H1 (cell line): ENCODE data around the gene IL18RAP.

Experiments
- BRCA1 ChIP-seq: IDR thresholded peaks from 2 replicates; pipeline ENCODE4 v1.6.1; 2012; ENCODE audit warnings: low read depth, low read length, improper control_type of control experiment
- CBX5 ChIP-seq: fragments of 300-800, 300-1000 bp; sonication (generic); IDR thresholded peaks from 2 replicates; pipeline ENCODE4 v1.7.1; 2016; ENCODE audit warnings: antibody characterized with exemption, low read length, low read depth
- CEBPB ChIP-seq: IDR thresholded peaks from 2 replicates; pipeline ENCODE4 v1.6.1; 2012; ENCODE audit warnings: low read depth, low read length
- CHD2 ChIP-seq: IDR thresholded peaks from 2 replicates; pipeline ENCODE4 v1.6.1; 2012; ENCODE audit warnings: low read length, improper control_type of control experiment
- E2F6 ChIP-seq: IDR thresholded peaks from 2 replicates; pipeline ENCODE4 v1.6.1; 2012; ENCODE audit warnings: inconsistent platforms
- EZH2 ChIP-seq: fragments of 200-600 bp; sonication (generic); IDR thresholded peaks from 2 replicates; pipeline ENCODE4 v1.7.1; 2012; ENCODE audit warnings: low read depth, mild to moderate bottlenecking, moderate library complexity, low read length, inconsistent platforms; ENCODE audit not compliant: severe bottlenecking
- JUND ChIP-seq: IDR thresholded peaks from 2 replicates; pipeline ENCODE4 v1.6.1; 2011; ENCODE audit warnings: mild to moderate bottlenecking, improper control_type of control experiment, low read length
- KDM5A ChIP-seq: fragments of 200-600 bp; IDR thresholded peaks from 2 replicates; pipeline ENCODE4 v1.7.1; 2012; ENCODE audit warnings: mild to moderate bottlenecking, low read length, inconsistent platforms, mixed read lengths
- POLR2A ChIP-seq, 2 experiments: IDR thresholded peaks; 1 replicate in 1 of 2; 2 replicates in 1 of 2; pipeline ENCODE4 v1.6.1; 2011; ENCODE audit warnings: low read depth in 2 of 2, low read length in 2 of 2, mild to moderate bottlenecking in 2 of 2; ENCODE audit errors: control extremely low read depth in 1 of 2
- POLR2AphosphoS5 ChIP-seq: IDR thresholded peaks from 2 replicates; pipeline ENCODE4 v1.6.1; 2011; ENCODE audit warnings: low read depth, low read length
- RAD21 ChIP-seq, 2 experiments: IDR thresholded peaks in 1 of 2; conservative IDR thresholded peaks in 1 of 2; 2 replicates each; pipeline ENCODE4 v1.6.1; 2011; ENCODE audit warnings: low read depth in 2 of 2, low read length in 2 of 2, improper control_type of control experiment in 1 of 2, inconsistent platforms in 1 of 2, mild to moderate bottlenecking in 1 of 2, moderate library complexity in 1 of 2
- RFX5 ChIP-seq: IDR thresholded peaks from 2 replicates; pipeline ENCODE4 v1.6.1; 2011; ENCODE audit warnings: low read depth, low read length, improper control_type of control experiment, borderline replicate concordance
- TAF7 ChIP-seq: optimal IDR thresholded peaks from 2 replicates; pipeline ENCODE3; 2011; ENCODE audit warnings: low read depth, mild to moderate bottlenecking, inconsistent platforms, low read length, moderate library complexity, borderline replicate concordance
- TF ChIP-seq, protein P1 (sequence below), 3 experiments: IDR thresholded peaks; 1 replicate in 2 of 3; 2 replicates in 1 of 3; pipeline versions ENCODE4 v1.5.1 to v1.6.1; 2011; ENCODE audit warnings: low read length in 3 of 3, mild to moderate bottlenecking in 3 of 3, inconsistent platforms in 2 of 3, low read depth in 1 of 3, moderate library complexity in 1 of 3; ENCODE audit not compliant: insufficient read depth in 1 of 3; ENCODE audit errors: control extremely low read depth in 1 of 3

GRCh38 chr2:102494570-102494969, 71.6 kb downstream of the IL18RAP start:
- TF ChIP-seq POLR2A (IDR thresholded peaks at IDR 0.05; ENCODE audit: control extremely low read depth in 1 of 2, low read depth in 2 of 2, low read length in 2 of 2): no peak
- no peak for TF ChIP-seq EZH2
- TF ChIP-seq, protein P1, sequence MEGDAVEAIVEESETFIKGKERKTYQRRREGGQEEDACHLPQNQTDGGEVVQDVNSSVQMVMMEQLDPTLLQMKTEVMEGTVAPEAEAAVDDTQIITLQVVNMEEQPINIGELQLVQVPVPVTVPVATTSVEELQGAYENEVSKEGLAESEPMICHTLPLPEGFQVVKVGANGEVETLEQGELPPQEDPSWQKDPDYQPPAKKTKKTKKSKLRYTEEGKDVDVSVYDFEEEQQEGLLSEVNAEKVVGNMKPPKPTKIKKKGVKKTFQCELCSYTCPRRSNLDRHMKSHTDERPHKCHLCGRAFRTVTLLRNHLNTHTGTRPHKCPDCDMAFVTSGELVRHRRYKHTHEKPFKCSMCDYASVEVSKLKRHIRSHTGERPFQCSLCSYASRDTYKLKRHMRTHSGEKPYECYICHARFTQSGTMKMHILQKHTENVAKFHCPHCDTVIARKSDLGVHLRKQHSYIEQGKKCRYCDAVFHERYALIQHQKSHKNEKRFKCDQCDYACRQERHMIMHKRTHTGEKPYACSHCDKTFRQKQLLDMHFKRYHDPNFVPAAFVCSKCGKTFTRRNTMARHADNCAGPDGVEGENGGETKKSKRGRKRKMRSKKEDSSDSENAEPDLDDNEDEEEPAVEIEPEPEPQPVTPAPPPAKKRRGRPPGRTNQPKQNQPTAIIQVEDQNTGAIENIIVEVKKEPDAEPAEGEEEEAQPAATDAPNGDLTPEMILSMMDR (IDR thresholded peaks at IDR 0.05; ENCODE audit: control extremely low read depth in 1 of 3, insufficient read depth in 1 of 3, low read depth in 1 of 3, low read length in 3 of 3): no peak
- TF ChIP-seq POLR2AphosphoS5: no peak
- no peak for TF ChIP-seq TAF7
- TF ChIP-seq CEBPB: no peak
- TF ChIP-seq CBX5: no peak
- no peak for TF ChIP-seq E2F6
- TF ChIP-seq RAD21 (IDR thresholded peaks at IDR 0.05 in 1 of 2, conservative IDR thresholded peaks at IDR 0.05 in 1 of 2; ENCODE audit: low read depth in 2 of 2, low read length in 2 of 2): no peak
- no peak for TF ChIP-seq KDM5A
- TF ChIP-seq RFX5: no peak
- TF ChIP-seq JUND: no peak
- no peak for TF ChIP-seq BRCA1
- TF ChIP-seq CHD2: no peak
